OCI-LY7 (cell line): ENCODE results near the gene OLFM1.

Experiments used
- EZH2phosphoT487 ChIP-seq: fragments of 200-600 bp; sonication (generic); IDR thresholded peaks from 2 replicates; pipeline ENCODE4 v1.6.1; 2018; ENCODE audit warnings: low read depth, borderline replicate concordance, mild to moderate bottlenecking, mixed run types, antibody characterized with exemption, low read length, moderate library complexity, mixed read lengths
- TF ChIP-seq, protein P1 (sequence below): fragments of 200-600 bp; sonication (generic); conservative IDR thresholded peaks from 2 replicates; pipeline ENCODE4 v1.5.1; 2014; ENCODE audit warnings: mild to moderate bottlenecking, antibody characterized with exemption, low read length, moderate library complexity, mixed read lengths

DNA sequence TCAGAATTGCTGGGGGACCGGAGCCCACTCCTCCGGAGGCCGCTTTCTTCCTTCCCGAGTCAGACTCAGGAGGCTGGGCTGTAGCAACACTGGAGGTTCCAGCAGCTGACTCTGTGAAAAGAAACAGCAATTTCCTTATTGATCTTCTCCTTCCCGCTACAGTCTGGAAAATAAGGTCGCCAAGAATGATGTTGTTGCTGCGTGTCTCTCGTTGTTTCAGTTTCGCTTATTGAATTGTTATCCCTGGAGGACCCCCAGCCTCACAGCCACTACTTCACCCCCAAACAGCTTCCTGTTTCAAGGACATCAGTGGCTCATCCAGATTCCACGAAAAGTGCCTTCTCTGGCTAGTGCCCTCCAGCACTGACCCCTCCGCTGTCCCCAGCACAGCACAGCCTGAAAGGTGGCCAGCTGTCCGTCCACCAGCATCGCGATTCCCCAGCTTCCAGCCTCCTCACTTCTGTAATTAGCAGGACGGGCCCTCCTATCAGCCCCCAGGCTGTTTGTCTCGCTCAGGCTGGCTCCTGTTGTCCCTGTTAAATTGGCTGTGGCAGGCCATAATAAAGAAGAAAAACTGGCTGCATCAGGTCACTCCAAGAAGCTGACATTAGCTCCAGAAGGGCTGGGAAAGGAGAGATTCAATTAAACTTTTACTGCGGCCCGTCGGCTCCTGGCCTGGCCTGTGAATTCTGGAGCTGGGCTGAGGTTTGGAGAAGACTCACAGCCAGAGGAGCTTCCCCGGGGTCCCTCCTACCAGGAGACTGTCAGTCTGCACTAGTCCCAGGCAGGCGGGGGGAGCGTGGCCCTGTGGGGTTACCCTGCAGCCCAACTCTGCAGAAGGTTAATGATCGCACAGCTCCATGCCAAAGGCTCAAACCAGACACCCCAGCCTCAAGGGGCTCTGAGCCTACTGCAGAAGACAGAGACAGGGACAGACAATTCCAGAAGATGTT is 40.5 kb downstream of the OLFM1 start:
- TF ChIP-seq, protein P1, sequence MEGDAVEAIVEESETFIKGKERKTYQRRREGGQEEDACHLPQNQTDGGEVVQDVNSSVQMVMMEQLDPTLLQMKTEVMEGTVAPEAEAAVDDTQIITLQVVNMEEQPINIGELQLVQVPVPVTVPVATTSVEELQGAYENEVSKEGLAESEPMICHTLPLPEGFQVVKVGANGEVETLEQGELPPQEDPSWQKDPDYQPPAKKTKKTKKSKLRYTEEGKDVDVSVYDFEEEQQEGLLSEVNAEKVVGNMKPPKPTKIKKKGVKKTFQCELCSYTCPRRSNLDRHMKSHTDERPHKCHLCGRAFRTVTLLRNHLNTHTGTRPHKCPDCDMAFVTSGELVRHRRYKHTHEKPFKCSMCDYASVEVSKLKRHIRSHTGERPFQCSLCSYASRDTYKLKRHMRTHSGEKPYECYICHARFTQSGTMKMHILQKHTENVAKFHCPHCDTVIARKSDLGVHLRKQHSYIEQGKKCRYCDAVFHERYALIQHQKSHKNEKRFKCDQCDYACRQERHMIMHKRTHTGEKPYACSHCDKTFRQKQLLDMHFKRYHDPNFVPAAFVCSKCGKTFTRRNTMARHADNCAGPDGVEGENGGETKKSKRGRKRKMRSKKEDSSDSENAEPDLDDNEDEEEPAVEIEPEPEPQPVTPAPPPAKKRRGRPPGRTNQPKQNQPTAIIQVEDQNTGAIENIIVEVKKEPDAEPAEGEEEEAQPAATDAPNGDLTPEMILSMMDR = no peak
- TF ChIP-seq EZH2phosphoT487 = no peak
